T-helper 2 cell treated with Interferon-gamma antibody and Interleukin-4, amounts not matched to agents 5 μg/mL and 100 μg/mL, for 36 hours (primary cell): Measurements from ENCODE around the gene TBC1D21.

Source experiments
- DNase-seq: peaks from one replicate; pipeline ENCODE4 v3.0.0; 2021; ENCODE audit warnings: low spot score
- H3K27ac Mint-ChIP-seq: one replicate; pipeline ENCODE4 v1.8.0; 2021; ENCODE audit warnings: mild to moderate bottlenecking, mixed read lengths
- H3K27me3 Mint-ChIP-seq: one replicate; pipeline ENCODE4 v1.8.0; 2021; ENCODE audit warnings: low read depth, mixed read lengths
- H3K36me3 Mint-ChIP-seq: one replicate; pipeline ENCODE4 v1.8.0; 2021; ENCODE audit warnings: low read depth, mixed read lengths
- H3K4me1 Mint-ChIP-seq: one replicate; pipeline ENCODE4 v1.8.0; 2021; ENCODE audit warnings: low read depth, mixed read lengths
- H3K4me3 Mint-ChIP-seq: one replicate; pipeline ENCODE4 v1.8.0; 2022; ENCODE audit warnings: mild to moderate bottlenecking, moderate library complexity, mixed read lengths
- H3K9me3 Mint-ChIP-seq: one replicate; pipeline ENCODE4 v1.8.0; 2021; ENCODE audit warnings: mixed read lengths

Gene TBC1D21

GRCh38 chr15:73867956-73868355 is 5.4 kb upstream of the TBC1D21 start:
- Mint-ChIP-seq H3K4me3 (no peak overlapping the region), H3K9me3 (no peaks in the 10 kb centered on the region), H3K4me1 (peaks cover 1% of the 10 kb centered on the region), H3K36me3 (no peaks in the 10 kb centered on the region), H3K27me3 (peaks cover 62% of the 10 kb centered on the region), H3K27ac (no peak overlapping the region)
- DNase-seq, result no peak

- H3K9me3 Mint-ChIP-seq, result no peaks in the 10 kb centered on the region
- H3K4me1 Mint-ChIP-seq, result peaks cover 1% of the 10 kb centered on the region
- no peak overlapping the region for H3K4me3 Mint-ChIP-seq
- no peaks in the 10 kb centered on the region for H3K36me3 Mint-ChIP-seq
- peaks cover 58% of the 10 kb centered on the region for H3K27me3 Mint-ChIP-seq
- H3K27ac Mint-ChIP-seq, result no peak overlapping the region
- no peak for DNase-seq
Observed at GRCh38 chr15:73869216-73869995, 4.0 kb upstream of the TBC1D21 start.

- Mint-ChIP-seq H3K4me3 (no peak overlapping the region), H3K4me1 (peaks cover 1% of the 10 kb centered on the region), H3K27me3 (peaks cover 50% of the 10 kb centered on the region), H3K9me3 (no peaks in the 10 kb centered on the region), H3K27ac (no peak overlapping the region), H3K36me3 (no peaks in the 10 kb centered on the region)
- DNase-seq, result no peak
Observed at GRCh38 chr15:73870700-73871408, 2.5 kb upstream of the TBC1D21 start.

GRCh38 chr15:73872346-73872745 is 1.0 kb upstream of the TBC1D21 start:
- Mint-ChIP-seq H3K27me3 (peaks cover 41% of the 10 kb centered on the region), H3K36me3 (no peaks in the 10 kb centered on the region), H3K27ac (no peak overlapping the region), H3K4me3 (no peak overlapping the region), H3K9me3 (no peaks in the 10 kb centered on the region), H3K4me1 (peaks cover 3% of the 10 kb centered on the region)
- DNase-seq, result no peak

- Mint-ChIP-seq H3K4me1 (peaks cover 3% of the 10 kb centered on the region), H3K27me3 (peaks cover 41% of the 10 kb centered on the region), H3K36me3 (no peaks in the 10 kb centered on the region), H3K4me3 (no peak overlapping the region), H3K27ac (no peak overlapping the region), H3K9me3 (no peaks in the 10 kb centered on the region)
- DNase-seq, result peak; percentile 8
Observed at GRCh38 chr15:73873889-73874511, 636 bp downstream of the TBC1D21 start.

GRCh38 chr15:73879426-73879825 is 6.1 kb downstream of the TBC1D21 start:
- no peaks in the 10 kb centered on the region for H3K9me3 Mint-ChIP-seq
- H3K4me1 Mint-ChIP-seq, result peaks cover 2% of the 10 kb centered on the region
- DNase-seq, result no peak

GRCh38 chr15:73881579-73882320 is 8.4 kb downstream of the TBC1D21 start:
- no peak for DNase-seq
- H3K27me3 Mint-ChIP-seq, result peaks cover 9% of the 10 kb centered on the region
- H3K27ac Mint-ChIP-seq, result no peak overlapping the region
- H3K4me3 Mint-ChIP-seq, result no peak overlapping the region
- H3K36me3 Mint-ChIP-seq, result no peaks in the 10 kb centered on the region
- no peaks in the 10 kb centered on the region for H3K9me3 Mint-ChIP-seq
- H3K4me1 Mint-ChIP-seq, result no peaks in the 10 kb centered on the region

More at GRCh38 chr15:73879426-73879825, 6.1 kb downstream of the TBC1D21 start:
- H3K36me3 Mint-ChIP-seq, result no peaks in the 10 kb centered on the region
- H3K27ac Mint-ChIP-seq, result no peak overlapping the region
- H3K4me3 Mint-ChIP-seq, result no peak overlapping the region
- H3K27me3 Mint-ChIP-seq, result peaks cover 13% of the 10 kb centered on the region

- Mint-ChIP-seq H3K27me3 (peaks cover 8% of the 10 kb centered on the region), H3K4me3 (no peak overlapping the region), H3K27ac (no peak overlapping the region), H3K4me1 (no peaks in the 10 kb centered on the region), H3K36me3 (no peaks in the 10 kb centered on the region), H3K9me3 (no peaks in the 10 kb centered on the region)
- no peak for DNase-seq
Observed at GRCh38 chr15:73882761-73883419, 9.5 kb downstream of the TBC1D21 start.

- Mint-ChIP-seq H3K27ac (no peak overlapping the region), H3K4me3 (no peak overlapping the region), H3K27me3 (peaks cover 4% of the 10 kb centered on the region), H3K9me3 (no peaks in the 10 kb centered on the region), H3K36me3 (no peaks in the 10 kb centered on the region), H3K4me1 (no peaks in the 10 kb centered on the region)
- DNase-seq, result no peak
Observed at GRCh38 chr15:73884159-73884558, 10.8 kb downstream of the TBC1D21 start.

- Mint-ChIP-seq H3K4me1 (no peaks in the 10 kb centered on the region), H3K36me3 (no peaks in the 10 kb centered on the region), H3K4me3 (no peak overlapping the region), H3K27me3 (peaks cover 14% of the 10 kb centered on the region), H3K27ac (no peak overlapping the region), H3K9me3 (no peaks in the 10 kb centered on the region)
- DNase-seq, result no peak
Observed at GRCh38 chr15:73885954-73886700, 12.8 kb downstream of the TBC1D21 start.

- H3K4me1 Mint-ChIP-seq, result no peaks in the 10 kb centered on the region
- peaks cover 14% of the 10 kb centered on the region for H3K27me3 Mint-ChIP-seq
- H3K4me3 Mint-ChIP-seq, result no peak overlapping the region
- no peaks in the 10 kb centered on the region for H3K36me3 Mint-ChIP-seq
- no peaks in the 10 kb centered on the region for H3K9me3 Mint-ChIP-seq
- no peak overlapping the region for H3K27ac Mint-ChIP-seq
- no peak for DNase-seq
Observed at GRCh38 chr15:73886717-73887345, 13.5 kb downstream of the TBC1D21 start.

GRCh38 chr15:73887481-73887880 is 14.1 kb downstream of the TBC1D21 start:
- Mint-ChIP-seq H3K27ac (no peak overlapping the region), H3K27me3 (peaks cover 11% of the 10 kb centered on the region), H3K4me3 (no peak overlapping the region), H3K9me3 (no peaks in the 10 kb centered on the region), H3K4me1 (no peaks in the 10 kb centered on the region), H3K36me3 (no peaks in the 10 kb centered on the region)
- no peak for DNase-seq
